Measurements from ENCODE around the gene ARAP1.

Gene ARAP1

DNA sequence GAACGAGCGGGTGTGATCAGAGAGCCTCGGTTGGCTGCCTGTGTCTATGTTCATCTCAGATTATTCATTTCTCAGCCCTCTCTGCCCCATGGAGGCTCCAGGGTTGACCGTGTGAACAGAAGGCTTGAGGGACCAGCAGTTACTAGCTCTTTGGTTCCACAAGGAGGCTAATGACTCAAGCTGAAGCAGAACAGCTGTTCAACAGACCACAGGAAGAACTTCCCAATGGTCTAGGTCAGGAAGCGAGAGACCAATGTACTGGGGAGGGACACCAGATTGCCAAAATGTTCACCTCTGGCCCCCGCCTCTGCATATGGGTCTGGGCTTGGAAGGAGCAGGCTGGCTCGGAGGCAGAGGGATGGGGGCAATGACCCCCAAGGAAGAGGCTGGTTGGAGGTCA, 63.3 kb downstream of the ARAP1 start:
- Mint-ChIP-seq H3K4me3 (no peak overlapping the region), H3K27me3 (no peaks in the 10 kb centered on the region), H3K4me1 (ENCODE audit: low read depth) (peaks cover 30% of the 10 kb centered on the region), H3K36me3 (ENCODE audit: low read depth) (peaks cover 90% of the 10 kb centered on the region), H3K27ac (peak overlapping the region; percentile 20), H3K9me3 (no peaks in the 10 kb centered on the region)
- no peak for DNase-seq

DNA sequence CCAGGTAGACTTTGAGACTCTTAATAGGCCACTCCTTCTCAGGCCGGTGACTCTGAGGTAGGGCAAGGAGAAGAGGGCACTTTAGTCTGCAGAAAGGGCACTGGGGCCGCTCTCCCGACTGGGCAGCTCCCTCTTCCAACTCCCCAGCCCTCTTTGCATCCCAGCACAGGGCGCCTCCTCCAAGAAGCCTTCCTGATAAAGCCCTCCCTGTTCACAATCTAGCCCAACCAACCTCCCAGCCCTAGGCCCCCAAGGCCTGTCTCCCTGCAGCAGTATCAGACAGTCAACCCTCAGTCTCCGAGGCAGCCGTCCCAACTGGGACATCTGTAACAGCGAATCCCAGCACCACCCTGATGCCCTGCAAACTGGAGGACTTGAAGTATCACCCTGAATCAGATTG, 63.7 kb downstream of the ARAP1 start:
- Mint-ChIP-seq H3K4me1 (ENCODE audit: low read depth) (peaks cover 33% of the 10 kb centered on the region), H3K36me3 (ENCODE audit: low read depth) (peaks cover 89% of the 10 kb centered on the region), H3K4me3 (no peak overlapping the region), H3K9me3 (no peaks in the 10 kb centered on the region), H3K27ac (peak overlapping the region; percentile 20), H3K27me3 (no peaks in the 10 kb centered on the region)
- no peak for DNase-seq

DNA sequence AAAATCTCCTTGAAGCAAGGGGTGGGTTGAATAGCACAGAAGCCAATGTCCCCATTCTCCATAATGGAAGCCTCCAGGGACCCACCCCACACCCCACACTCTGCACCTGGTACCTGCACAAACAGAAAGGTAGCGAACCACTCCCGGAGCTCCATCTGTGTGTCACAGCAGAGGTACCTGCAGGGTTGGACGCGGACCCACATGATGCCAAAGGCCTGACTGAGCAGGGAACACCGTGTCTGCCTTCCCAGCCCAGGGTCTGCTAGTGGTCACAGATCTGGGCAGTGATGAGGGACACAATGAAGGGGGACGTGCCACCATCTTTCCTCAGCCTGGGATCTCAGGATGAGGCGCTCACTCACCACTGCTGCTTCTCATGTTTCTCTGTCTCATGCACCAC, 64.9 kb downstream of the ARAP1 start:
- no peaks in the 10 kb centered on the region for H3K9me3 Mint-ChIP-seq
- peaks cover 78% of the 10 kb centered on the region for H3K36me3 Mint-ChIP-seq (ENCODE audit: low read depth)

DNA sequence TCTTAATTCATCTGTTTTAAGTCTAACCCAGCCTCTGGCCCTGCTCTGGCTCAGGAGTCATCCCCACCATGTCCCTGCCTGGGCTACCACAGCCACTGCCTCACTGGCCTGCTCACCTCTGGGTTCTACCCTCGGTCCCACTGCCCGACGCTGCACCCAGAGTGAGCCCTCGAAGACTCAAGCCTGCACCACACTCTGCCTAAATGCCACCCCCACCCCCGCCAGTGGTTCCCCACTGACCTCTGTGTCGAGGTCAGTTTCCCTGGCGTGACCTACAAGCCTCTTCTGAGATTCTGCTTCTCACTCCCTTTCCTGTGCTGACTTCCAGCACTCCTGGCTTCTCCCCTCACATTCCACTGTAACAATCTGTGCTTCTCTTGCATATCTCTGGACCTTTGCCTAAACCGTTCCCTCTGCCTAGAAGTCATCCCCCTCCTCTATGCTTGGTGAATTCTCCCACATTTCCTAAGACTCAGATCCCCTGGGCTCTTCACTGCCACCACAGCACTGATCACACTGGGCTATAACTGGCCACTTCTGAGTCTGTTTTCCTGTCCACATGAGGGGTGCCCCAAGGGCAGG, 65.5 kb downstream of the ARAP1 start:
- H3K4me3 Mint-ChIP-seq = no peak overlapping the region
- peaks cover 72% of the 10 kb centered on the region for H3K36me3 Mint-ChIP-seq (ENCODE audit: low read depth)

More for the DNA sequence above, 64.9 kb downstream of the ARAP1 start:
- H3K27ac Mint-ChIP-seq = peak overlapping the region; percentile 76
- no peaks in the 10 kb centered on the region for H3K27me3 Mint-ChIP-seq
- no peak overlapping the region for H3K4me3 Mint-ChIP-seq
- DNase-seq = no peak
- peaks cover 33% of the 10 kb centered on the region for H3K4me1 Mint-ChIP-seq (ENCODE audit: low read depth)

DNA sequence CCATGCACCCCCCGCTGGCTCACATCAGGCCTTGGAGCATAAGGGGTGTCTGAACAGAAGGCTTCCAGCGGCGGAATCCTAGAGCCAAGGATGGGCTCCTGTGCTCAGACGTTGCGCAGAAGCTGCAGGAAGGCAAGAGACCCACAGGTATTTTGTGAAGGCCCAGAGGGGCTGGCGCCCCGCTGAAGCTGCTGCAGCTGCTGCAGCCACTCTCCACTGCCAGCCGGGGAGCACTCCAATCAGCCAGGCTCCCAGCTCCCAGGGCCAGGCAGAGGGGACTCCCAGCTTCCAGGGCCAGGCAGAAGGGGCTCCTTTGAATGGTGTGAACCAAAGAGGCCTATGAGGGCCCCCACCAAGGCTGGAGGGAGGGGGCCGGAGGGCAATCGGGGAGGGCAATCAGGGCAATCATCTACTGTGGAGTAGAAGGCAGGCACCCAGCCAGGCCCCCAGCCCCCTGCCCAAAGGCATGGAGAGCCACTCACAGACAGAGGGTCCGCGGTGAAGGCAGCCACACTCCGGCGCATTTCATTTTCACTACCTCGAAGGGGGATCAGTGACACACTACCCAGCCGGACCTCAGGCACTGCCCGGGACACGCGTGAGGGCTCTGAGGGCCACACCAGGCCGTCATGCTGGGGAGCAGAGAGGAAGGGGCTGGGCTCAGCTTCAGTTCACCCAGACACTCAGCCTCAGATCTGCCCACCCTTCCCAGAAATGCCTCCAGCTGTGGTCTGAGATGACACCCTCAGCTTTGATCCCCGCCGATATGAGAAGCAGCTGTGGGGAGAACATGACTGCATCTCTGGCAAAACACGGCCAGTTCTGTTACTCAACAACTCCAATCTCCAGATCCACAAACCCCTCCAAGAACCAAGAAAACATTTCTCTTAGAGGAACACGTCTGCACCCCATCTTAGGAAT, 66.4 kb downstream of the ARAP1 start:
- H3K27me3 Mint-ChIP-seq = no peaks in the 10 kb centered on the region
- peaks cover 33% of the 10 kb centered on the region for H3K4me1 Mint-ChIP-seq (ENCODE audit: low read depth)
- peaks cover 63% of the 10 kb centered on the region for H3K36me3 Mint-ChIP-seq (ENCODE audit: low read depth)
- H3K27ac Mint-ChIP-seq = peak overlapping the region; percentile 76
- H3K4me3 Mint-ChIP-seq = peak overlapping the region; percentile 1
- DNase-seq = peak; percentile 63
- no peaks in the 10 kb centered on the region for H3K9me3 Mint-ChIP-seq

More for the DNA sequence above, 65.5 kb downstream of the ARAP1 start:
- Mint-ChIP-seq H3K9me3 (no peaks in the 10 kb centered on the region), H3K27ac (peak overlapping the region; percentile 76), H3K27me3 (no peaks in the 10 kb centered on the region), H3K4me1 (ENCODE audit: low read depth) (peaks cover 33% of the 10 kb centered on the region)
- no peak for DNase-seq

DNA sequence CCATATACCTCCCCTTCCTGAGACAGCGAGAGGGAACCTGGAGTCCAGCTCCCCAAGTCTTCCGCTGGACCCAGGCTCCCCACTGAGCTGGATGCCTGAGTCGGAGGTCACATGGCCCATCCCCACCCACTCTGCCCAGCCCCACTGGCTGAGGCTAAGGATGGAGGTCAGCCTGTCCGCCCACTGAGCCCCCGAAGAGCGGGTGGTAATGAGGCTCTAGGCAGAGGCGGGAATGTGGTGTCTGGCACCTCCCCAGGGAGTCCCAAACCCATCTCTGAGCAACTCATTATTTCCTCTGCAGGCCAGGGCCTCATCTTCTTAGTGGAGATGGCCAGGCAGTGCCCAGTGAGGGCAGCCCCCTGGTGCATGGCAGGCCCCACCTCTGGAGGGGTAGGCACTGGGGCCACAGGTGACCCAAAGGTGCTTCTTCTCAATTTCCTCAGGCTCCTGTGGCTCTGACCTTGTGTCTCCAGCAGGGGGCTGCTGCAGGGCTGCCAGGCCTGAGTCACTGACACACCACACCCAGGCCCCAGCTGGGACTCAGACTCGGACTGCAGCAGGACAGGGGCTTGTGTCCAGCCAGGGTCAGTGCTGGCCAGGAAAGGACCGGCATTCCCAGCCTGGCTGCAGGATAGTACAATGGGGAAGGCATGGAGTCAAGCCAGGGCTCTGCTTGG, 67.8 kb downstream of the ARAP1 start:
- H3K4me3 Mint-ChIP-seq = no peak overlapping the region
- no peaks in the 10 kb centered on the region for H3K9me3 Mint-ChIP-seq
- H3K27me3 Mint-ChIP-seq = no peaks in the 10 kb centered on the region
- H3K27ac Mint-ChIP-seq = peak overlapping the region; percentile 61
- peaks cover 31% of the 10 kb centered on the region for H3K4me1 Mint-ChIP-seq (ENCODE audit: low read depth)
- H3K36me3 Mint-ChIP-seq (ENCODE audit: low read depth) = peaks cover 49% of the 10 kb centered on the region
- peak; percentile 69 for DNase-seq

DNA sequence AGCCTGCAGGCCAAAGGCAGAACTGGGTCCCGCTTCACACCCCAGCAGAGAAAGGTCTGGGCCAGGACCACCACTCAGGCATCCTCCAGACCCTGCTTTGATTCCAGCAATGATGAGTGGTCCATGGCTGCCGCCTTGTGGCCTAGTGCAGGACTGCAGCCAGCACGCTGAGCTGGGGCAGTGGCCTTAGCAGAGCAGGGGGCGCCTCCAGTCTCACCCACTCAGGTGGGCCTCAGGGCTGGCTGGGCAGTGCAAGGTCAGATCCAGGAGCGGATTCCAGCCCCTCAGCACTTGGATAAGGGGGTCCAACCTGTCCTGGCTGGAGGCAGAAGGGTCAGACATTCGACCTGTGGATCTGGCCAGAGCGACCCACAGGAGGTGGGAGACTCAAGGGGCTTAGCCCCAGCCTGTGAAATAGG, 68.4 kb downstream of the ARAP1 start:
- Mint-ChIP-seq H3K4me3 (no peak overlapping the region), H3K9me3 (no peaks in the 10 kb centered on the region), H3K27ac (peak overlapping the region; percentile 29), H3K36me3 (ENCODE audit: low read depth) (peaks cover 44% of the 10 kb centered on the region), H3K4me1 (ENCODE audit: low read depth) (peaks cover 31% of the 10 kb centered on the region), H3K27me3 (no peaks in the 10 kb centered on the region)
- DNase-seq = peak; percentile 86

DNA sequence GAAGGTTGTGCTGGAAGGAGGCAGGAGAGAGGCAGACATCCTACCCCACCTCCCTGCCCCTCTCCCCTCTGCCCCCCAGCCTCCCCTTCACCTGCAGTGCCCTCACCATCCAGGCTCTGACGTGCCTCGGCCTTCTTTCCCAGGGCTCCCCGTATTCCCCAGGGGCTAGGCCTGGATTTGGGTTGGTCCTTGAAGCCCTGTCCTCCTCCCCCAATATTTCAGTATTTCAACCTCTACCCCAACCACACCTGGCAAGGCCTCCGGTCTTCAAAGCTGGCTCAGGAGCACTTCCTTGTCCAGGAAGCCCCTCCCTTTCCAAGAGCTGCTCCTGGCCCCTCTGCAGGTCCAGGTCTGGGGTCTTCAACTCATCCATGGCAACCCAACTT, 69.4 kb downstream of the ARAP1 start:
- Mint-ChIP-seq H3K36me3 (ENCODE audit: low read depth) (peaks cover 35% of the 10 kb centered on the region), H3K27me3 (peaks cover 7% of the 10 kb centered on the region), H3K4me1 (ENCODE audit: low read depth) (peaks cover 31% of the 10 kb centered on the region), H3K9me3 (no peaks in the 10 kb centered on the region), H3K27ac (peak overlapping the region; percentile 24), H3K4me3 (no peak overlapping the region)
- no peak for DNase-seq

DNA sequence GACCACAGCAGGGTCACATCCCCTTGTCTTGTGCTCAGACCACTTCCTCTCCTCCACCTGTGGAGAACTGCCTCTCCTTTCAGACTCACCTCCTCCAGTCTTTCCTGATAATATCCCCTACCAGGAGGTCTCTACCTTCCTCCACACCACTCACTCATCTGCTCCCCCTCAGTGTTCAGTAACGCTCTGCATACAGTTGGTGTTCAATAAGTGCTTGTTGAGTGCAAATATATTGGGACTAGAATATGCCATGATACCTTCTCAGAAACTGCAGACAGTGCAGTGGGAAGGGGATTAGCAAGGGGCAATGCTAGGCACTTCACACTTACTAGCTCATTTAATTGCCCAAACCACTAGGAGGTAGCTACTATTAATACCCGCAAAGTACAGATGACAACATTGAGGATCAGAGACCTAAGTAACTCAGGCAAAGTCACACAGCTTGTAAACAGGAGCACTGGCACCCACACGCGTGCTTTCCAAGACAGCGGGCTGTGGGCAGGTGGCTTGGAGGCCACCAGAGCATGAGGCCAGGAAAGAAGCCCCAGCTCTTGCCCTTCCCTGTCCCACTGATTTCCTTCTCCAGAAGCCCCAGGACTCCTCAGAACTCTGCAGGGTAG, 69.9 kb downstream of the ARAP1 start:
- peaks cover 10% of the 10 kb centered on the region for H3K27me3 Mint-ChIP-seq
- H3K36me3 Mint-ChIP-seq (ENCODE audit: low read depth) = peaks cover 30% of the 10 kb centered on the region
- H3K4me1 Mint-ChIP-seq (ENCODE audit: low read depth) = peaks cover 31% of the 10 kb centered on the region
- H3K27ac Mint-ChIP-seq = no peak overlapping the region
- H3K4me3 Mint-ChIP-seq = no peak overlapping the region
- no peaks in the 10 kb centered on the region for H3K9me3 Mint-ChIP-seq
- DNase-seq = no peak

DNA sequence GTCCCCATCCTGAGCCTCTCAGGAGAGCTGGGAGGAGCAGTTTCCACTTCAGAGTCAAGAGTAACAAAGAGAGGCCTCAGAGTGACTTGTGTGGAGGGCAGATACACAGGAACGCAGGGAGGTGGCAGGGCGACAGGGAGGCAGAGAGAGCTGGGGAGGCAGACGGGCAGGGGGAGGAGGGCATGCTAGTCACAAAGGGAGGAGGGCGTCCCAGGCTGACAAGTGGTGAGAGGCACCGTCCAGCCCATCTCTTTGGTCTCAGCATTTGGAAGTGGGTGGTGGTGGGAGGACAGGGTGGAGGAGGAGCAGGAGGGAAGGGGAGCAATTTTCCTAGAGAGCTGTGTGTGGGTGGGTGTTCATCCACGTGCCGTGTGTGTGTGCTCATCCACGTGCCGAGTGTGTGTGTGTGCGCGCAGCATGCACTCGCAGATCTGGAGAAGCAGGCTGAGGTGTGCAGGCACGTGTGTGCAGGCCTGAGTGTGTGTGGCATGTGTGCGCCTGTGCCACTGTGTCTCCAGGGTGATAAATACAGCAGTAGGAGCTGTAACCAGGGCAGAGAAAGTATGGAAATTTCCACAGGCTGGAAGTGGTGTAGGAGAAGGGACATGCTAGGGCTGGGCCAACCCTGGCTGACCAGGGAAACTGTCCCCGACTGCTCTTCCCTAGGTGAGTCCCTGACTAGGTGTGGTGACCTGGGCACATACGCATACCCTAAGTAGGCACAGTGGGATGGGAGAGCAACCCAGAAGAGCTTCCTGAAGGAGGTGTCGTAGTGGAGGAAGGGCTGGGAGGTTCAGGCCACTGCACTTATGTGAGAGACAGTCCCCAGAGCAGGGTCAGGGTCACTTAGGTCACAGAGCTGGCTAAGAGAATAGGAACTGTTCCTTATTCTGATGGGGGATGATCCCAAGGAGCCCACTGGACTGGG, 70.7 kb downstream of the ARAP1 start:
- peaks cover 21% of the 10 kb centered on the region for H3K36me3 Mint-ChIP-seq (ENCODE audit: low read depth)
- no peak overlapping the region for H3K4me3 Mint-ChIP-seq
- H3K9me3 Mint-ChIP-seq = no peaks in the 10 kb centered on the region
- peaks cover 27% of the 10 kb centered on the region for H3K4me1 Mint-ChIP-seq (ENCODE audit: low read depth)
- no peak for DNase-seq
- peaks cover 17% of the 10 kb centered on the region for H3K27me3 Mint-ChIP-seq
- H3K27ac Mint-ChIP-seq = no peak overlapping the region

DNA sequence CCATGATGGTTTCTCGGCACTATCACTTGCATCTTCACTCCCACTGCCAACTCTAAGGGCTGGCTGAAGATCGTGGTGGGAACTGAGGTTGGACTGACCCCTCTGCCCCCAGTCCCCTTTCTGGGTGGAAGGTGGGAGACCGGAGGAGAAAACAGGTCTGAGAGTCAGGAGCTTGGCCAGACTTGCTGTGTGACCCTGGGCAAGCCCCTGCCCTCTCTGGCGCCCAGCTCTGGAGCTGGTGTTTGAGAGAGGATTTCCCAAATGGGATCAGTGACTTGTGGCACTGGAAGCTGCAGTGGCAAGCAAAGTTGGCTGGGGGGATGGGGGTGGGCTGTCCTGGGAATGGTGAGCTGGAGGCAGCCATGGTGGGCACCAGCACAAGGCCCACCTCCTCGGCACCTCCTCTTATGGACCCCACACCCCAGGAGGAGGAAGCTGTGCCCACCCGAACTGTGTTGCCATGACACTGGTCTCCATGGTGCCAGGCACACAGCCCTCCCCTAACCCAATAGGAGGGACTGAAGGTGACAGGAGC, 71.5 kb downstream of the ARAP1 start:
- Mint-ChIP-seq H3K27ac (no peak overlapping the region), H3K27me3 (peaks cover 25% of the 10 kb centered on the region), H3K9me3 (no peaks in the 10 kb centered on the region), H3K36me3 (ENCODE audit: low read depth) (peaks cover 15% of the 10 kb centered on the region), H3K4me3 (no peak overlapping the region), H3K4me1 (ENCODE audit: low read depth) (peaks cover 19% of the 10 kb centered on the region)
- no peak for DNase-seq

DNA sequence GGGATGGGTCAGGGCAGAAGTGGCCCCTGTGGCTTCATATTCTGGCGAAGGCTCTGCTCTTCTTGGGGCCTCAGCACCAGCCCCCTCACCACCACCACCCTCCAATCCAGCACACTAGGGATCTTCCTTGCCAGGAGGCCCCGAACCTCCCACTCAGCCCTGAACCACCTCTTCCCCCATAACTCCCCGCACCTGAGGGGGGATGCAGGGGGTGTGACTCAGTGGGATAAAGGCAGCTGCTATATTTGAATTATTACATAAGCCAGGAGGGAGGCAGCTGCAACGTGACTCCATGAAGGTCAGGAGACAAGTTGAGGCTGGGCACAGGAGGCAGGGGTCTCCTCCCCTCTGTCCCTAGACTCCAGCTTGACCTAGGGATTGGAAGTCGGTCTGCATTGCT, 72.3 kb downstream of the ARAP1 start:
- peaks cover 33% of the 10 kb centered on the region for H3K27me3 Mint-ChIP-seq
- H3K36me3 Mint-ChIP-seq (ENCODE audit: low read depth) = peaks cover 10% of the 10 kb centered on the region
- no peak for DNase-seq
- peaks cover 13% of the 10 kb centered on the region for H3K4me1 Mint-ChIP-seq (ENCODE audit: low read depth)
- H3K9me3 Mint-ChIP-seq = no peaks in the 10 kb centered on the region
- H3K27ac Mint-ChIP-seq = no peak overlapping the region
- no peak overlapping the region for H3K4me3 Mint-ChIP-seq

DNA sequence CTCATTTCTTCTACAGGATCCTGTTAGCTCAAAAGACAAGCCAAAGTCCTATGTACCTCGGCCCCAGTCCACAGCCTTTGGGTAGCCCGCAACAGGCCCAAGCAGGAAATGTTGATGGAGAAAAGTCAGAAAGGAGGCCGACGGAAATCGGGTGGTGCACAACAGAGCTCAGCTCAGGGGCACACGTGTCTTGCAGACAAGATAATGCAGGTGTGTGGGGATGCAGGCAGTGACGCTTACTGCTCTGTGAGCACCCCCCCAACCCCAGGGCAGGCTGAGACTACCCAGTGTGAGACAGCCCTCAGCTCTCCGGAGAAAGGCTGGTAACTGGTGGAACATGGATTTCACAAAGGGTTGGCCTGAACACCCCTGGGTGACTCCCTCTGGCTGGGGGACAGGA, 73.7 kb downstream of the ARAP1 start:
- Mint-ChIP-seq H3K27ac (no peak overlapping the region), H3K4me3 (no peak overlapping the region), H3K9me3 (no peaks in the 10 kb centered on the region)

More for the DNA sequence above, 73.7 kb downstream of the ARAP1 start:
- peaks cover 46% of the 10 kb centered on the region for H3K27me3 Mint-ChIP-seq
- peaks cover under 1% of the 10 kb centered on the region for H3K36me3 Mint-ChIP-seq (ENCODE audit: low read depth)
- H3K4me1 Mint-ChIP-seq (ENCODE audit: low read depth) = peaks cover 3% of the 10 kb centered on the region
- no peak for DNase-seq
